HUDEP-2 (cell line): ENCODE data around the gene CLP1.
A peak's percentile ranks its signal among the peaks of the same experiment; 100 is the strongest.
"Not testable (repeated sequence)": the region's sequence is repeated elsewhere in the genome, so short reads cannot be mapped to it uniquely, and the experiment has no call there.

ENCODE experiments used
- DNase-seq, 76 experiments: peaks; one replicate each; lab custom pipeline; 2025; ENCODE audit not compliant: unreplicated experiment in 76 of 76; lab: John Stamatoyannopoulos, UW

Gene CLP1

GRCh38 chr11:57659669-57660068, 2.1 kb downstream of the CLP1 start:
- no peak for DNase-seq

- peak in 15 of 76 experiments; percentile 4 to 47 (median 23) for DNase-seq
Observed at GRCh38 chr11:57662893-57663292, 5.3 kb downstream of the CLP1 start.

- DNase-seq: no peak
Observed at GRCh38 chr11:57663975-57664374, 6.4 kb downstream of the CLP1 start.

GRCh38 chr11:57667117-57667735, 9.7 kb downstream of the CLP1 start:
- peak; percentile 24 to 99 (median 93) for DNase-seq

- DNase-seq: peak; percentile 57 to 99 (median 97)
Observed at GRCh38 chr11:57667736-57668433, 10.3 kb downstream of the CLP1 start, which contains the start of gene ZDHHC5. TSS of gene ZDHHC5 (plus strand) at chr11:57668114. CDS start at chr11:57673091, 4,977 bp downstream.

- DNase-seq: peak in 4 of 76 experiments; percentile 16 to 29 (median 22)
Observed at GRCh38 chr11:57668434-57668782, 10.8 kb downstream of the CLP1 start.

GRCh38 chr11:57674251-57674650, 16.7 kb downstream of the CLP1 start:
- no peak for DNase-seq

GRCh38 chr11:57675176-57675941, 17.8 kb downstream of the CLP1 start:
- DNase-seq: no peak

GRCh38 chr11:57679396-57679795, 21.8 kb downstream of the CLP1 start:
- no peak for DNase-seq

GRCh38 chr11:57680552-57680874, 23.0 kb downstream of the CLP1 start:
- DNase-seq: no peak

- peak in 4 of 76 experiments; percentile 0 to 30 (median 9) for DNase-seq
Observed at GRCh38 chr11:57681168-57681567, 23.6 kb downstream of the CLP1 start.

- not testable (repeated sequence) for DNase-seq
Observed at GRCh38 chr11:57690474-57690873, 32.9 kb downstream of the CLP1 start.

- no peak for DNase-seq
Observed at GRCh38 chr11:57698843-57699365, 41.3 kb downstream of the CLP1 start.

- no peak for DNase-seq
Observed at GRCh38 chr11:57699813-57700212, 42.3 kb downstream of the CLP1 start.

- DNase-seq: no peak
Observed at GRCh38 chr11:57700425-57700824, 42.9 kb downstream of the CLP1 start.

- DNase-seq: no peak
Observed at GRCh38 chr11:57703341-57703740, 45.8 kb downstream of the CLP1 start.

GRCh38 chr11:57704932-57705331, 47.4 kb downstream of the CLP1 start:
- no peak for DNase-seq

- DNase-seq: not testable (repeated sequence)
Observed at GRCh38 chr11:57705432-57705831, 47.9 kb downstream of the CLP1 start.

GRCh38 chr11:57709802-57710367, 52.3 kb downstream of the CLP1 start:
- DNase-seq: no peak
